K562 (cell line): ENCODE measurements around the gene ZNRF1. TPM values are rescaled to one million over a fixed set of nuclear protein-coding genes. Genes with fewer than 3 reads are reported as not detected.

Experiments
- polyA plus RNA-seq, 8 experiments: library from polyadenylated mRNA; depleted of rRNA in 4 of 8; stranded (reverse) in 5 of 8; unstranded in 3 of 8; fragments of >200 nt; fragmentation: Nextera tagmentation in 2 of 8; fragmentation: Illumina TruSeq in 1 of 8; extraction: Ambion mirVana in 2 of 8; extraction: Trizol in 1 of 8; gene quantifications; 2 replicates each; pipeline versions ENCODE4 v1.2.1 to v1.2.3, GENCODE V29; 2011 to 2014; ENCODE audit warnings: inconsistent platforms in 1 of 8, missing spikeins in 1 of 8
- total RNA-seq, 7 experiments: library from RNA; depleted of rRNA in 6 of 7; stranded (reverse); fragments of >200 nt in 6 of 7; fragmentation: Illumina TruSeq in 2 of 7; extraction: Trizol in 2 of 7; gene quantifications; 2 replicates each; pipeline versions ENCODE4 v1.2.1 to v1.2.3, GENCODE V29; 2011 to 2021; ENCODE audit warnings: low replicate concordance in 1 of 7
- TF ChIP-seq, protein P1 (sequence below): fragments of 200-600 bp; sonication (generic); IDR thresholded peaks from one replicate; pipeline ENCODE4 v1.6.1; 2012; ENCODE audit warnings: mild to moderate bottlenecking, low read depth, low read length, inconsistent platforms

ZNRF1 gene
- total and polyA plus RNA-seq, 9 of the 15 experiments (the other 6 are each of a cell fraction or from before 2014, with no cell fraction given), result 9.5 to 37.7 (median 20.0) TPM

GRCh38 chr16:75024182-75024581 is 25.4 kb downstream of the ZNRF1 start (continued):
- TF ChIP-seq, protein P1, sequence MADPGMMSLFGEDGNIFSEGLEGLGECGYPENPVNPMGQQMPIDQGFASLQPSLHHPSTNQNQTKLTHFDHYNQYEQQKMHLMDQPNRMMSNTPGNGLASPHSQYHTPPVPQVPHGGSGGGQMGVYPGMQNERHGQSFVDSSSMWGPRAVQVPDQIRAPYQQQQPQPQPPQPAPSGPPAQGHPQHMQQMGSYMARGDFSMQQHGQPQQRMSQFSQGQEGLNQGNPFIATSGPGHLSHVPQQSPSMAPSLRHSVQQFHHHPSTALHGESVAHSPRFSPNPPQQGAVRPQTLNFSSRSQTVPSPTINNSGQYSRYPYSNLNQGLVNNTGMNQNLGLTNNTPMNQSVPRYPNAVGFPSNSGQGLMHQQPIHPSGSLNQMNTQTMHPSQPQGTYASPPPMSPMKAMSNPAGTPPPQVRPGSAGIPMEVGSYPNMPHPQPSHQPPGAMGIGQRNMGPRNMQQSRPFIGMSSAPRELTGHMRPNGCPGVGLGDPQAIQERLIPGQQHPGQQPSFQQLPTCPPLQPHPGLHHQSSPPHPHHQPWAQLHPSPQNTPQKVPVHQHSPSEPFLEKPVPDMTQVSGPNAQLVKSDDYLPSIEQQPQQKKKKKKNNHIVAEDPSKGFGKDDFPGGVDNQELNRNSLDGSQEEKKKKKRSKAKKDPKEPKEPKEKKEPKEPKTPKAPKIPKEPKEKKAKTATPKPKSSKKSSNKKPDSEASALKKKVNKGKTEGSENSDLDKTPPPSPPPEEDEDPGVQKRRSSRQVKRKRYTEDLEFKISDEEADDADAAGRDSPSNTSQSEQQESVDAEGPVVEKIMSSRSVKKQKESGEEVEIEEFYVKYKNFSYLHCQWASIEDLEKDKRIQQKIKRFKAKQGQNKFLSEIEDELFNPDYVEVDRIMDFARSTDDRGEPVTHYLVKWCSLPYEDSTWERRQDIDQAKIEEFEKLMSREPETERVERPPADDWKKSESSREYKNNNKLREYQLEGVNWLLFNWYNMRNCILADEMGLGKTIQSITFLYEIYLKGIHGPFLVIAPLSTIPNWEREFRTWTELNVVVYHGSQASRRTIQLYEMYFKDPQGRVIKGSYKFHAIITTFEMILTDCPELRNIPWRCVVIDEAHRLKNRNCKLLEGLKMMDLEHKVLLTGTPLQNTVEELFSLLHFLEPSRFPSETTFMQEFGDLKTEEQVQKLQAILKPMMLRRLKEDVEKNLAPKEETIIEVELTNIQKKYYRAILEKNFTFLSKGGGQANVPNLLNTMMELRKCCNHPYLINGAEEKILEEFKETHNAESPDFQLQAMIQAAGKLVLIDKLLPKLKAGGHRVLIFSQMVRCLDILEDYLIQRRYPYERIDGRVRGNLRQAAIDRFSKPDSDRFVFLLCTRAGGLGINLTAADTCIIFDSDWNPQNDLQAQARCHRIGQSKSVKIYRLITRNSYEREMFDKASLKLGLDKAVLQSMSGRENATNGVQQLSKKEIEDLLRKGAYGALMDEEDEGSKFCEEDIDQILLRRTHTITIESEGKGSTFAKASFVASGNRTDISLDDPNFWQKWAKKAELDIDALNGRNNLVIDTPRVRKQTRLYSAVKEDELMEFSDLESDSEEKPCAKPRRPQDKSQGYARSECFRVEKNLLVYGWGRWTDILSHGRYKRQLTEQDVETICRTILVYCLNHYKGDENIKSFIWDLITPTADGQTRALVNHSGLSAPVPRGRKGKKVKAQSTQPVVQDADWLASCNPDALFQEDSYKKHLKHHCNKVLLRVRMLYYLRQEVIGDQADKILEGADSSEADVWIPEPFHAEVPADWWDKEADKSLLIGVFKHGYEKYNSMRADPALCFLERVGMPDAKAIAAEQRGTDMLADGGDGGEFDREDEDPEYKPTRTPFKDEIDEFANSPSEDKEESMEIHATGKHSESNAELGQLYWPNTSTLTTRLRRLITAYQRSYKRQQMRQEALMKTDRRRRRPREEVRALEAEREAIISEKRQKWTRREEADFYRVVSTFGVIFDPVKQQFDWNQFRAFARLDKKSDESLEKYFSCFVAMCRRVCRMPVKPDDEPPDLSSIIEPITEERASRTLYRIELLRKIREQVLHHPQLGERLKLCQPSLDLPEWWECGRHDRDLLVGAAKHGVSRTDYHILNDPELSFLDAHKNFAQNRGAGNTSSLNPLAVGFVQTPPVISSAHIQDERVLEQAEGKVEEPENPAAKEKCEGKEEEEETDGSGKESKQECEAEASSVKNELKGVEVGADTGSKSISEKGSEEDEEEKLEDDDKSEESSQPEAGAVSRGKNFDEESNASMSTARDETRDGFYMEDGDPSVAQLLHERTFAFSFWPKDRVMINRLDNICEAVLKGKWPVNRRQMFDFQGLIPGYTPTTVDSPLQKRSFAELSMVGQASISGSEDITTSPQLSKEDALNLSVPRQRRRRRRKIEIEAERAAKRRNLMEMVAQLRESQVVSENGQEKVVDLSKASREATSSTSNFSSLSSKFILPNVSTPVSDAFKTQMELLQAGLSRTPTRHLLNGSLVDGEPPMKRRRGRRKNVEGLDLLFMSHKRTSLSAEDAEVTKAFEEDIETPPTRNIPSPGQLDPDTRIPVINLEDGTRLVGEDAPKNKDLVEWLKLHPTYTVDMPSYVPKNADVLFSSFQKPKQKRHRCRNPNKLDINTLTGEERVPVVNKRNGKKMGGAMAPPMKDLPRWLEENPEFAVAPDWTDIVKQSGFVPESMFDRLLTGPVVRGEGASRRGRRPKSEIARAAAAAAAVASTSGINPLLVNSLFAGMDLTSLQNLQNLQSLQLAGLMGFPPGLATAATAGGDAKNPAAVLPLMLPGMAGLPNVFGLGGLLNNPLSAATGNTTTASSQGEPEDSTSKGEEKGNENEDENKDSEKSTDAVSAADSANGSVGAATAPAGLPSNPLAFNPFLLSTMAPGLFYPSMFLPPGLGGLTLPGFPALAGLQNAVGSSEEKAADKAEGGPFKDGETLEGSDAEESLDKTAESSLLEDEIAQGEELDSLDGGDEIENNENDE, result no peak
